NCI-H2081 treated with DMSO at 0.1 percent for 48 hours (cell line): Measurements from ENCODE around the gene EYA3.

Source experiments
- DNase-seq: peaks from one replicate; lab custom pipeline; 2025; lab: John Stamatoyannopoulos, UW

EYA3 gene

DNA sequence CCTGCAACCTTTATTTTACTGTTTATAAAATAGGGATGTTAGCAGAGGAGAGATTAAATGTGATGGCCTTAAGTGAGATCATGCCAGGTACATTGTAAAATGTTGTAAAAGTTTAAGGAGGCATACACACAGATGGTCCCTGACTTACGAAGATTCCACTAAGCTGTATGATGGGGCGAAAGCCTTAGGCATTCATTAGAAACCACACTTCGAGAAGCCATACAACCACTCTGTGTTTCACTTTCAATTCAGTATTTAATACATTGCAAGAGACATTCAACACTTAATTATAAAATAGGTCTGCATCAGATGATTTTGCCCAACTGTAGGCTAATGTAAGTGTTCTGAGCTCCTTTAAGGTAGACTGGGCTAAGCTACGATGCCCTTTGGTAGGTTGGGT is 149.9 kb downstream of the EYA3 start:
- no peak for DNase-seq

DNA sequence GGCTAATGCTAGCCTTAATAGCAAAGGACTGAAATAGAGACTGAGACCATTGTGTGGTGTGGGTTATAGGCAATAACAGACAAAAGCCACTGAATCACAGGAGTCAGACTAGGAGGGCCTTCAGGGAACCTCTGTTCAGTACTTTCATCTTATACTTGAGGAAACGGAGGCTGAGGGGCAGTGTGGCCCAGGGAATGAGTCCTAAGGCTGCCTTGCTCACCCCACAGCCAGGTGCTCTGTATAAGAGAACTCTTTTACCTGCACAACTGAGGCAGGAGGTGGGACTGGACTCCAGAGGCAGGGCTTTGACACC is 150.9 kb downstream of the EYA3 start:
- DNase-seq: no peak

DNA sequence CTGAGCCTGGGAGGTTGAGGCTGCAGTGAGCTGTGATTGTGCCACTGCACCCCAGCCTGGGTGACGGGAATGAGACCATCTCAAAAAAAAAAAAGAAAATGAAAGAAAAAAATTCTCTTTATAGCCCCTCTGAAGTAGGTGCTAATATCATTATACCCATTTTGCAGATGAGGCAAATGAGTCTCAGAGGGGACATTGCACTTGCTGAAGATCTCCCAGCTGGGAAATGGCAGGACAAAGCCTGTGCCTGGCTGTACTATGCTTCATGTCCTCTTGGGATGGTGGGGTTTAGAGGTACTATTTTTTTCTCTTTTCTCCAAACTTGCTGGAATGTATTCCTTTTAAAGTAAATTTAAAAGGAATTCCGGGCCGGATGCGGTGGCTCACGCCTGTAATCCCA is 152.0 kb downstream of the EYA3 start:
- DNase-seq: no peak

DNA sequence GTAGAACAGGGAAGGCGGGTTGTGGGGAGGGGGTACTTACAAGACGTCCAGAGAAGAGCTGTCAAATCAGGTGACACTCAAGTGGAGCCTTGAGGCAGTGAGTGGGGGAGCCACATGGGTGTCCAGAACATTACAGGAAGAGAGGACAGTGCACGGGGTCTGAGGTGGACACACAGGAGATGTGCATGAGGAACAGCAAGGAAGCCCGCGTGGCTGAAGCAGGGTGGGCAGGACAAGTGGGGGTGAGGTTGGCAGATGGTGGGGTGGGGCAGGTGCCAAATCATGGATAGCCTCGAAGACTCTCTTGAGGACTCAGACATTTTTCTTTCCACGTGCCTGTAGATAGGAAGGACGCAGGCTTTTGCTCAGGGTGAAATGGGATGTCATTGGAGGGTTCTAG is 152.7 kb downstream of the EYA3 start:
- DNase-seq: no peak

- no peak for DNase-seq
Measured at GRCh38 chr1:27934818-27935549, 153.4 kb downstream of the EYA3 start, which contains the start of gene SMPDL3B. TSS of gene SMPDL3B (plus strand) at chr1:27935000. CDS start at chr1:27935184, 184 bp downstream.

- DNase-seq: no peak
Measured at GRCh38 chr1:27931759-27932158, 156.7 kb downstream of the EYA3 start.

DNA sequence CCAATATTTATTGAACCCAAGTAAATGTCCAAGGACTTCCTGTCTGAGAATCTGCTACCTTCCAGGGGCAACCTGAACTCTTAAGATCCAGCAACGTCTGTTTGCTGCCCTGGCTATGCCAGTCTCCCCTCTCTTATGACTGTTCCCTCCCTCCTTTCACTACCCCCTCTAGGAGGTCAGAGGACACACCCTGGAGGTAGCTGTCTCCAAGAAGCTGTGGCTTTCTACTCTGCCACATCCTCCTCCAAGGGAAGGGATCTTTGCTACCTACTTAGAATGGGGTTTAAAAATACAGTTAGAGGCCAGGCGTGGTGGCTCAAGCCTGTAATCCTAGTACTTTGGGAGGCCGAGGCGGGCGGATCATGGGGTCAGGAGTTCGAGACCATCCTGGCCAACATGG is 157.2 kb downstream of the EYA3 start:
- no peak for DNase-seq

- no peak for DNase-seq
Measured at GRCh38 chr1:27928216-27928954, 160.0 kb downstream of the EYA3 start.

DNA sequence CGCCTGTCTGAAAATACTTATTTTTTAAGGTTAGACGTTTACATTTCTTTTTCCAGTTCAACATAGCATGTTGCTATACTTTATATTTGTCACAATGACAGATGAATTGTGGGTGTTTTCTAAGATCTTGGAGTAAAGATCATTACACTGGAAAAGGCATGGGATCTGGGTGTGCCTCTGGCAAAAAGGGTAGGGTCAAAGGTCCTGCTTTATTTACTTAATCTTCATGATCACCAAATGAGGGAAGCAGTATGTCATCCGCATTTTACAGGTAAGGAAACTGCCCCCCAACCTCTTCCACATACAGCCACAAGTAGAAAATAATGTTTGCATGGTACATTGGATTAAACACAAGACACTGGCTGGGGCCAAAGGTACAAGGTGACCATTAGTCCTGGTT is 166.1 kb downstream of the EYA3 start:
- no peak for DNase-seq
